PFSK-1 (cell line): ENCODE data around the gene PRELID3B.

Source experiments
- FOXP2 ChIP-seq: optimal IDR thresholded peaks from 2 replicates; pipeline ENCODE3; 2011; ENCODE audit warnings: borderline replicate concordance, control low read depth, inconsistent platforms; ENCODE audit not compliant: insufficient read depth; ENCODE audit errors: extremely low read length, extremely low read depth
- POLR2AphosphoS5 ChIP-seq: IDR thresholded peaks from 2 replicates; pipeline ENCODE4 v1.6.1; 2012; ENCODE audit warnings: low read depth, mild to moderate bottlenecking, control low read depth, low read length, moderate library complexity
- REST ChIP-seq, 2 experiments: IDR thresholded peaks; 2 replicates each; pipeline versions ENCODE4 v1.6.1 to v1.8.0; 2011 to 2012; ENCODE audit warnings: low read depth in 2 of 2, low read length in 2 of 2, control low read depth in 1 of 2, inconsistent platforms in 1 of 2, mild to moderate bottlenecking in 1 of 2, moderate library complexity in 1 of 2; ENCODE audit not compliant: insufficient read depth in 1 of 2
- SIN3A ChIP-seq: IDR thresholded peaks from 2 replicates; pipeline ENCODE4 v1.6.1; 2012; ENCODE audit warnings: mild to moderate bottlenecking, low read length, moderate library complexity, borderline replicate concordance; ENCODE audit not compliant: insufficient read depth
- TAF1 ChIP-seq: IDR thresholded peaks from 2 replicates; pipeline ENCODE4 v1.6.1; 2012; ENCODE audit warnings: low read length, control low read depth, borderline replicate concordance; ENCODE audit not compliant: insufficient read depth

GRCh38 chr20:59002874-59003399, 39.6 kb downstream of the PRELID3B start:
- TF ChIP-seq POLR2AphosphoS5 (no peak), REST (IDR thresholded peaks at IDR 0.05; ENCODE audit: insufficient read depth in 1 of 2, low read depth in 2 of 2, low read length in 2 of 2) (no peak), SIN3A (no peak), FOXP2 (no peak), TAF1 (no peak)
